Measurements from ENCODE around the gene TMBIM1.

- TF ChIP-seq CTCF (IDR thresholded peaks at IDR 0.05) (no peak), POLR2A (IDR thresholded peaks at IDR 0.05) (no peak)
Observed at GRCh38 chr2:218318241-218318640, 25.9 kb upstream of the TMBIM1 start.

Data from right lobe of liver (tissue), 4 donors.